Esophagus squamous epithelium (tissue), 4 donors: ENCODE data around the gene PLEKHJ1.

Experiments used
- CTCF ChIP-seq, 6 experiments: fragments of 450-650 bp in 4 of 6; fragments of 200-600 bp in 2 of 6; sonication (generic) in 2 of 6; IDR thresholded peaks; one replicate each; pipeline ENCODE4 v1.5.1; 2016 to 2019; ENCODE audit warnings: antibody characterized with exemption in 6 of 6, mild to moderate bottlenecking in 4 of 6, moderate library complexity in 4 of 6
- POLR2A ChIP-seq, 4 donors: fragments of 450-650 bp; IDR thresholded peaks; one replicate each; pipeline ENCODE4 v1.6.1; 2017; ENCODE audit warnings: antibody characterized with exemption in 4 of 4, mild to moderate bottlenecking in 4 of 4, moderate library complexity in 3 of 4

GRCh38 chr19:2223391-2223790, 12.7 kb downstream of the PLEKHJ1 start:
- TF ChIP-seq POLR2A (IDR thresholded peaks at IDR 0.05) (no peak), CTCF (IDR thresholded peaks at IDR 0.05) (no peak)
